Gastrocnemius medialis (tissue), 4 donors: ENCODE results near the gene TMEM129.

ENCODE experiments used
- POLR2A ChIP-seq, 2 donors: fragments of 450-650 bp; IDR thresholded peaks; one replicate each; pipeline ENCODE4 v1.6.1; 2017; ENCODE audit warnings: antibody characterized with exemption in 2 of 2, mild to moderate bottlenecking in 2 of 2, moderate library complexity in 2 of 2
- TF ChIP-seq, protein P1 (sequence below), 5 experiments: fragments of 450-650 bp in 3 of 5; fragments of 200-600 bp in 2 of 5; sonication (generic) in 2 of 5; IDR thresholded peaks in 4 of 5; conservative IDR thresholded peaks in 1 of 5; 1 replicate in 4 of 5; 2 replicates in 1 of 5; pipeline ENCODE4 v1.5.1; 2016 to 2019; ENCODE audit warnings: antibody characterized with exemption in 5 of 5, mild to moderate bottlenecking in 3 of 5, moderate library complexity in 3 of 5

DNA sequence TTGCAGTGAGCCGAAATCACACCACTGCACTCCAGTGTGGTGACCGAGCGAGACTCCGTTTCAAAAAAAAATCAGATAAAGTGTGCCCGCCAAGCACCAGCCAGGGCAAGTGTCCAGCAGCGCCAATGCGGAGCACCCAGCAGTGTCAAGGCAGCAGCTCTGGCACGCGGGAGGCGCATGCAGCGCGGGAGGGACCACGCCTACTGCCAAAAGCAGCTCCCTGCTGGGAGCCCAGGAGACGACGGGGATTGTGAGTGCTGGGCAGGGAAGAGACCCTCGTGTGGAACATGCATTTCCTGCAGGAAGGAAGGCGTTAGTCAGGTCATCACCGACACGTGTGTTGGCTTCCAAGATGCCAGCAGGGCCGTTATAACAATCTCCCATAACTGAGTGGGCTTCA lies 47.5 kb downstream of the TMEM129 start:
- TF ChIP-seq, protein P1, sequence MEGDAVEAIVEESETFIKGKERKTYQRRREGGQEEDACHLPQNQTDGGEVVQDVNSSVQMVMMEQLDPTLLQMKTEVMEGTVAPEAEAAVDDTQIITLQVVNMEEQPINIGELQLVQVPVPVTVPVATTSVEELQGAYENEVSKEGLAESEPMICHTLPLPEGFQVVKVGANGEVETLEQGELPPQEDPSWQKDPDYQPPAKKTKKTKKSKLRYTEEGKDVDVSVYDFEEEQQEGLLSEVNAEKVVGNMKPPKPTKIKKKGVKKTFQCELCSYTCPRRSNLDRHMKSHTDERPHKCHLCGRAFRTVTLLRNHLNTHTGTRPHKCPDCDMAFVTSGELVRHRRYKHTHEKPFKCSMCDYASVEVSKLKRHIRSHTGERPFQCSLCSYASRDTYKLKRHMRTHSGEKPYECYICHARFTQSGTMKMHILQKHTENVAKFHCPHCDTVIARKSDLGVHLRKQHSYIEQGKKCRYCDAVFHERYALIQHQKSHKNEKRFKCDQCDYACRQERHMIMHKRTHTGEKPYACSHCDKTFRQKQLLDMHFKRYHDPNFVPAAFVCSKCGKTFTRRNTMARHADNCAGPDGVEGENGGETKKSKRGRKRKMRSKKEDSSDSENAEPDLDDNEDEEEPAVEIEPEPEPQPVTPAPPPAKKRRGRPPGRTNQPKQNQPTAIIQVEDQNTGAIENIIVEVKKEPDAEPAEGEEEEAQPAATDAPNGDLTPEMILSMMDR (IDR thresholded peaks at IDR 0.05 in 4 of 5, conservative IDR thresholded peaks at IDR 0.05 in 1 of 5), result no peak
- TF ChIP-seq POLR2A (IDR thresholded peaks at IDR 0.05), result no peak
